ENCODE measurements around the gene MICOS13. TPM values are rescaled to one million over a fixed set of nuclear protein-coding genes. Genes with fewer than 3 reads are reported as not detected.

The MICOS13 gene
- total RNA-seq, 1 donor from 2014 or later: 18.8 TPM

DNA sequence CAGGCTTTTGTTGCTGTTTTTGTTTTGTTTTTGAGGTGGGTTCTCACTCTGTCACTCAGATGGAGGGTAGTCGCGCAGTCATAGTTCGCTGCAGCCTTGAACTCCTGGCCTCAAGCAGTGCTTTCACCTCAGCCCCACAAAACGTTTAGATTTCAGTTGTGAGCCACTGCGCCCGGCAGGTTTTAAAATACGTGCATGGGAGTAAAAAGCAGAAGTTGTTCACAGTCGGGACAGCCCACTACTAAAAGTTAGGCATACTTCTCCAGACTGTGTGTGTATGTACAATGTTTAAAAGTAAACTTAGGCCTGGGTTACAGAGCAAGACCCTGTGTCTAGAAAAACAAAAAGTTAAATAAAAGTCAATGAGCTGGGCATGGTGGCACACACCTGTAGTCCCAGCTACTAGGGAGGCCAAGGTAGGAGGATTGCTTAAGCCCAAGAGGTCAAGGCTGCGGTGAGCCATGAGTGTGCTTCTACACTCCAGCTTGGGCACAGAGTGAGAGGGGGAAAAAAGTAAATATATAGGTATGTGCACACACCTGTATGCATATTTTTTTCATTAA lies 51.3 kb downstream of the MICOS13 start:
- DNase-seq (ENCODE audit: low spot score): no peak

GRCh38 chr19:5628461-5628860 lies 51.9 kb downstream of the MICOS13 start:
- DNase-seq (ENCODE audit: low spot score): no peak

Other genes with a start within 250 kb of the MICOS13 start
- not detected for gene ZNRF4, start 225.1 kb downstream of the MICOS13 start, total RNA-seq (ENCODE audit: insufficient read depth, low replicate concordance)
- 4.8 TPM for gene TINCR, start 112.6 kb downstream of the MICOS13 start, total RNA-seq (ENCODE audit: insufficient read depth, low replicate concordance)
- 34.7 TPM for gene SAFB2, start 57.7 kb downstream of the MICOS13 start, total RNA-seq (ENCODE audit: insufficient read depth, low replicate concordance)
- gene SAFB, start 57.4 kb downstream of the MICOS13 start, total RNA-seq (ENCODE audit: insufficient read depth, low replicate concordance): 43.1 TPM
- gene HSD11B1L, start 511 bp upstream of the MICOS13 start, total RNA-seq (ENCODE audit: insufficient read depth, low replicate concordance): 14.9 TPM
- gene RPL36, start 9.8 kb upstream of the MICOS13 start, total RNA-seq (ENCODE audit: insufficient read depth, low replicate concordance): 530 TPM
- gene LONP1, start 39.6 kb upstream of the MICOS13 start, total RNA-seq (ENCODE audit: insufficient read depth, low replicate concordance): 32.5 TPM
- not detected for gene CATSPERD, start 40.1 kb upstream of the MICOS13 start, total RNA-seq (ENCODE audit: insufficient read depth, low replicate concordance)
- 3.4 TPM for gene PRR22, start 104.2 kb upstream of the MICOS13 start, total RNA-seq (ENCODE audit: insufficient read depth, low replicate concordance)
- gene DUS3L, start 110.6 kb upstream of the MICOS13 start, total RNA-seq (ENCODE audit: insufficient read depth, low replicate concordance): 164 TPM
- 0.72 TPM for gene NRTN, start 124.6 kb upstream of the MICOS13 start, total RNA-seq (ENCODE audit: insufficient read depth, low replicate concordance)
- 1.7 TPM for gene FUT6, start 159.2 kb upstream of the MICOS13 start, total RNA-seq (ENCODE audit: insufficient read depth, low replicate concordance)
- gene FUT3, start 170.9 kb upstream of the MICOS13 start, total RNA-seq (ENCODE audit: insufficient read depth, low replicate concordance): 4.8 TPM
- gene FUT5, start 190.0 kb upstream of the MICOS13 start, total RNA-seq (ENCODE audit: insufficient read depth, low replicate concordance): not detected
- gene NDUFA11, start 223.3 kb upstream of the MICOS13 start, total RNA-seq (ENCODE audit: insufficient read depth, low replicate concordance): 245 TPM
- 9.1 TPM for gene VMAC, start 224.4 kb upstream of the MICOS13 start, total RNA-seq (ENCODE audit: insufficient read depth, low replicate concordance)
- 30.8 TPM for gene CAPS, start 233.7 kb upstream of the MICOS13 start, total RNA-seq (ENCODE audit: insufficient read depth, low replicate concordance)